ENCODE results near the gene CHST13.

The CHST13 gene

DNA sequence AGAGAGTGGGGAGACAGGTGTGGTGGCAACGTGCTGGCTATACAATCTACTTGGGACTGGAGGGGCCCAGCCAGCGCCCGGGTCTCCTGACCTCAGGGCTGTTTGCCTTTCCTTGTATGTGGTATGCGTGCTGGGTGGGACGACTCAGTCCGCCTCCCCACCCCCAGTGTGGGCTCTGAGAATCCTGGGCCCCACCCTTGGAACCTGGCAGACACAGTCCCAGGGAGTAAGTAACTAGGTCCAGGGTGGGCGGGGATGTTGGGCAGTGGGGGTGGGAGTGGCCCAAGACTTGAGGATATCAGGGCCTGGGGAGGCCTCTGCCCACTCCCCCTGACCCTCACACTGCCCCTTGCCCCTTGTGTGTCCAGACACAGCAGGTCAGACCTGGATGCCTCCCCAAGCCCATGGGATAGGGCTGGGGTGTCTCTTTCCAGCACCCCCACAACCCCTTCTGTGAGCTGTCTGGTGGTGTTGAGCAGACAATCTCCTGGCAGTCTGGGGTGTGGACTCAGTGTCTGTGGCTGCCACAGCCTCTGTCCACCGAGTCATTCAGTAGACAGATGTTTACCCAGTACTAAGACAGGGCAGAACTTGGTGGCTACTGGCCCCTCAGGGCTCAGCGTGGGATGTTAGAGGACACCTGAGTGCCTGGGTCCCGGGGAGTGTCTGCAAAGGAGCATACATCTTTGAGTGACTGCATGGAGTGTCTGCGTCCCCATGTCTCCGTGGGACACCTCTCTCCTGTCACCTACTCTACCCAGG is 1.3 kb downstream of the CHST13 start:
- TF ChIP-seq SP1 (IDR thresholded peaks at IDR 0.05), result no peak
- TF ChIP-seq NFRKB (IDR thresholded peaks at IDR 0.05), result no peak
- CTCF ChIA-PET, result no interaction called here
- POLR2A ChIA-PET, result no interaction called here
- no peak for DNase-seq (ENCODE audit: extremely low spot score)

DNA sequence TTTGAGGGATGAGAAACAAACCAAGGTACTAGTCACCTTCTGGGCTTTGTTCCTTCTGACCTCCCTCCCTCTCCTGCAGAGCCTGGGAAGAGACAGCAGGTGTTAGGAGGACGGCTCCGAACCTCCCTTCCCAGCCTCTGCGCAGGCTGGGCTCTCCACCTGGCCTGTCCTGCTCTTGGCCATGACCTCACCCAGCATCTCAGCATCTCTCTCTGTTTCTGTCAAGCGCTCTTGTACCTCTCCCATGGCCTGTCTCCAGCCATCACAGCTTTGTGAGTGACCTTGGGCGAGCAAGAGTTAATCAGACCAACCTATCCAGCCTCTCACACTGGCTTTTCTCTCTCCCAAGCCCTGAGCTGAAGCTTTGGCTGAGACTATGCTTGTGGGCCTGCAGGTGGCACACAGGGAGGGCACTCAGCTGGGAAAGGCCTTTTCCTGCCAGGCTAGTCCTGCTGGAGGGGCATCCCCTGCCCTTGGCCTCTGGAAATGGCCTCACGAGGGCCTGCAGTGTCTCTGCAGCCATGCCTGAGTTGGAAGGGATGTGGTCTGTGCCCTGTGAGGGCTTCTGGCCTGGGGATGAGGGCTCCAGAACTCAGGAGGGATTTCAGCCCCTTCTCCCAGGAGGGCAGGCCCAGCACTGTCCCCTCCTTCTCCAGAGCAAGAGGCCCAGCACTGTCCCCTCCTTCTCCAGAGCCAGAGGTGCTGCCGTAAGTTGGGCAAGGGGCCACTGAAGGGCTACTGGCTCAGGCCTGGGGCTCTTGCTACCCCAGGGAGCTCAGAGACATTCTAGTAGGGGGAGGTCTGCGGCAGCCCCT is 2.1 kb downstream of the CHST13 start:
- ChIA-PET CTCF (no interaction called here), POLR2A (no interaction called here)
- TF ChIP-seq ZNF384 (IDR thresholded peaks at IDR 0.05) (no peak), FOXA1 (IDR thresholded peaks at IDR 0.05) (no peak), FOXM1 (IDR thresholded peaks at IDR 0.05; ENCODE audit: borderline replicate concordance) (no peak), TARDBP (IDR thresholded peaks at IDR 0.05) (no peak), BHLHE40 (IDR thresholded peaks at IDR 0.05; ENCODE audit: borderline replicate concordance) (no peak), SP1 (IDR thresholded peaks at IDR 0.05) (no peak), NFRKB (IDR thresholded peaks at IDR 0.05) (no peak), HDGF (IDR thresholded peaks at IDR 0.05; ENCODE audit: borderline replicate concordance) (no peak), SUZ12 (IDR thresholded peaks at IDR 0.05) (no peak), LEF1 (IDR thresholded peaks at IDR 0.05; ENCODE audit: borderline replicate concordance) (no peak), ELF4 (IDR thresholded peaks at IDR 0.05) (no peak), FOXK2 (IDR thresholded peaks at IDR 0.05) (no peak), ARNT (IDR thresholded peaks at IDR 0.05) (no peak), L3MBTL2 (conservative IDR thresholded peaks at IDR 0.05) (no peak), CTBP1 (IDR thresholded peaks at IDR 0.05; ENCODE audit: borderline replicate concordance) (no peak)
- TF ChIP-seq, protein P1, sequence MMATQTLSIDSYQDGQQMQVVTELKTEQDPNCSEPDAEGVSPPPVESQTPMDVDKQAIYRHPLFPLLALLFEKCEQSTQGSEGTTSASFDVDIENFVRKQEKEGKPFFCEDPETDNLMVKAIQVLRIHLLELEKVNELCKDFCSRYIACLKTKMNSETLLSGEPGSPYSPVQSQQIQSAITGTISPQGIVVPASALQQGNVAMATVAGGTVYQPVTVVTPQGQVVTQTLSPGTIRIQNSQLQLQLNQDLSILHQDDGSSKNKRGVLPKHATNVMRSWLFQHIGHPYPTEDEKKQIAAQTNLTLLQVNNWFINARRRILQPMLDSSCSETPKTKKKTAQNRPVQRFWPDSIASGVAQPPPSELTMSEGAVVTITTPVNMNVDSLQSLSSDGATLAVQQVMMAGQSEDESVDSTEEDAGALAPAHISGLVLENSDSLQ (IDR thresholded peaks at IDR 0.05), result no peak
- no peak for DNase-seq (ENCODE audit: extremely low spot score)

DNA sequence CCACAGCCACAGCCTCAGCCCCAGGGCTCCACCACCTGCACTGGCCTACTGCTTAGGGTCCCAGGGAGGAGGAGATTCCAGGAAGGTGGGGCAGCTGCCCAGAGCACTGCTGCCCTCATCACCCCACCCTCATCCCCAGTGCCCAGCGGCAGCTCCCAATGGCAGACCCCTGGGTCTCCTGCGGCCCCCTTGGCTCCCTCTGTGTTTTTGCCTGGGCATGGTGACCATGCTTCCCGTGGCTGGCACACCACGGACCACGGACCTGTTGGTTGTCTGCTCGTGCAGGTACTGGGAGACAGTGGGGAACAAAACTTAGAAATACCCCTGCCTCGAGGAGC is 2.7 kb downstream of the CHST13 start:
- TF ChIP-seq FOXK2 (IDR thresholded peaks at IDR 0.05), result no peak
- TF ChIP-seq L3MBTL2 (conservative IDR thresholded peaks at IDR 0.05), result no peak
- TF ChIP-seq SP1 (IDR thresholded peaks at IDR 0.05), result no peak
- TF ChIP-seq HDGF (IDR thresholded peaks at IDR 0.05; ENCODE audit: borderline replicate concordance), result no peak
- no peak for TF ChIP-seq SUZ12 (IDR thresholded peaks at IDR 0.05)
- no peak for TF ChIP-seq ELF4 (IDR thresholded peaks at IDR 0.05)
- no peak for TF ChIP-seq TARDBP (IDR thresholded peaks at IDR 0.05)
- no peak for TF ChIP-seq FOXM1 (IDR thresholded peaks at IDR 0.05; ENCODE audit: borderline replicate concordance)
- TF ChIP-seq FOXA1 (IDR thresholded peaks at IDR 0.05), result no peak
- TF ChIP-seq BHLHE40 (IDR thresholded peaks at IDR 0.05; ENCODE audit: borderline replicate concordance), result no peak
- TF ChIP-seq, protein P1 (IDR thresholded peaks at IDR 0.05), result no peak
- TF ChIP-seq ARNT (IDR thresholded peaks at IDR 0.05), result no peak
- no peak for TF ChIP-seq LEF1 (IDR thresholded peaks at IDR 0.05; ENCODE audit: borderline replicate concordance)
- TF ChIP-seq NFRKB (IDR thresholded peaks at IDR 0.05), result no peak
- TF ChIP-seq ZNF384 (IDR thresholded peaks at IDR 0.05), result no peak
- TF ChIP-seq CTBP1 (IDR thresholded peaks at IDR 0.05; ENCODE audit: borderline replicate concordance), result no peak
- ChIA-PET CTCF (no interaction called here), POLR2A (interaction anchor here (1.2 kb wide), 1 partner anchor 11 kb away, joined by 3 read pairs; no protein-coding TSS in a partner anchor)
- no peak for DNase-seq (ENCODE audit: extremely low spot score)

DNA sequence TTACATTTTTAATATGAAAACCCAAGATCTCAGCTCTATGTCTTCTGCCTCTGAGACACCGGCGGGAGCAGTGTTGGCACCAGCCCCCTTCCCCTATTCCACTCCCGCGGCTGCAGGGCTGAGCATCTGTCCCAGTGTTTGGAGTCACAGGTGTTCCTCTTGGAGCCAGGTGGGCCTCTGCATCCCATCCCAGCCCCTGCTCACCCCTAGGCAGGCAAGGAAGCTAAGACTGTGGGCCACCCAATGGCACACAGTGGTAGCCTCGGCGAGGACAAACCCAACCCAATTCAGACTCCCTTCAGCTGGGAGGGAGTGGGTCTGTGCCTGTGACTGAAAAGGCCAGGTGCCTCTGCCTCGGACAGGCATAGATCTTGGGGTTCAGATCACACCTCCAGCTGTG is 3.1 kb downstream of the CHST13 start:
- TF ChIP-seq ELF4 (IDR thresholded peaks at IDR 0.05) (no peak), FOXK2 (IDR thresholded peaks at IDR 0.05) (no peak), HDGF (IDR thresholded peaks at IDR 0.05; ENCODE audit: borderline replicate concordance) (no peak)
- no peak for DNase-seq (ENCODE audit: extremely low spot score)
- POLR2A ChIA-PET, result interaction anchor here (1.2 kb wide), 1 partner anchor 11 kb away, joined by 3 read pairs; no protein-coding TSS in a partner anchor
- CTCF ChIA-PET, result no interaction called here

DNA sequence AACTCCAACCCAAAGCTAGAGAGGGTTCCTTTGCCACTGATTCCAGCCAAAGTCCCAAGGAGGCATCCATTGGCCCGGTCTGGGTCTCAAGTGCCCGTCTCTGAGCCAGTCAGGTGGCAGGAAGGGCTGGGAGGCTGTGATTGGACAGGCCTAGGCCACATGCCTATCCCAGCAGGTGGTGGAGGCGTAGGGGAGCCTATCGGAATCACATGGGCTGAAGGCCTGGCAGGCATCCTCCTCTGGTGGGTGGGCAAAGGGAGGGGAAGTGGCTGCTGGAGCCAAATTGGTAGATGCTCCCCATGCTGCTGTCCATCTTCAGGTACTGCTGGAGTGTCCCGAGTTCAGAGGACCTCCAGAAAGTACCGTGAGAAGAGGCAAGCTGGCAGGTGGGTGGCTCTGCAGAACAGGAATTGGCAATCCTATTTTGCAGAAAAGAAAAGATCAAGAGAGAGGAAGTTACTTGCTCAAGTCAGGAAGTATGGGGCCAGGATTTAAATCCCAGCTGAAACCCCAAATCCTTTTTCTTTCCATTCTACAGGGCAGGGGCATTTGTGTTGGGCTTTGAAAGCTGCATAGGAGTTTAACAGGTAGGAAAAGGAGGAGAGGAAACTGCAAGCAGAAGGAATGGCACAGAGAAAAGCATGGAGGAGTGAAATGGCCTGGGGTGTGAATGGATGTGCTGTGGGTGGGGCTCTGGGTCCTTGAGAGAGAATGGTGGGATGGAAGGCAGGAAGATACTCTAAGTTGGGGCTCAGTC is 3.7 kb downstream of the CHST13 start:
- ChIA-PET CTCF (no interaction called here), POLR2A (interaction anchor here (1.2 kb wide), 1 partner anchor 10 kb away, joined by 3 read pairs; no protein-coding TSS in a partner anchor)
- TF ChIP-seq TARDBP (IDR thresholded peaks at IDR 0.05) (no peak), L3MBTL2 (conservative IDR thresholded peaks at IDR 0.05) (no peak)
- DNase-seq (ENCODE audit: extremely low spot score), result no peak

DNA sequence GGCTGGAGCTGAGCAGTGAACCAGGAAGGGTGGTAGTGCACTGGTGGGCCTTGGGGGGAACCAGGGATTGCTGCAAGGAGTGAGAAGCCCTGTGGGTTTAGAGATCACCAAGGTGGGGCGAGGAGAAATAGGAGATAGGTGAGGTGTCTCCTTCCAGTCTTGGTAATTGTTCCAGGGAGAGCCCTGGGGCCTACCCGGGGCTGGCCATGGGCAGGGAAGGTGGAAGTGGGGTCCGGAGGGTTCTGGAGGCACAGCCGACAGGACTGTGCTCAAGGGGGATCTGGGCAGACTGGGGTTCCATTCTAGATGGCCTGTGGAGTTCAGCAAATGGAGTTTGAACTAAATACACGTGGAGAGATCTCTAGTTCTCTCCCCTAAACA is 4.5 kb downstream of the CHST13 start:
- CTCF ChIA-PET, result no interaction called here
- POLR2A ChIA-PET, result interaction anchor here (0.7 kb wide), 1 partner anchor 49 kb away, joined by 3 read pairs; no protein-coding TSS in a partner anchor
- no peak for DNase-seq (ENCODE audit: extremely low spot score)
- no peak for TF ChIP-seq FOXA1 (IDR thresholded peaks at IDR 0.05)
- no peak for TF ChIP-seq LEF1 (IDR thresholded peaks at IDR 0.05; ENCODE audit: borderline replicate concordance)
- TF ChIP-seq SP1 (IDR thresholded peaks at IDR 0.05), result no peak
- no peak for TF ChIP-seq TARDBP (IDR thresholded peaks at IDR 0.05)
- TF ChIP-seq ZNF384 (IDR thresholded peaks at IDR 0.05), result no peak
- no peak for TF ChIP-seq SUZ12 (IDR thresholded peaks at IDR 0.05)
- no peak for TF ChIP-seq FOXM1 (IDR thresholded peaks at IDR 0.05; ENCODE audit: borderline replicate concordance)
- TF ChIP-seq, protein P1 (IDR thresholded peaks at IDR 0.05), result no peak
- no peak for TF ChIP-seq CTBP1 (IDR thresholded peaks at IDR 0.05; ENCODE audit: borderline replicate concordance)
- TF ChIP-seq NFRKB (IDR thresholded peaks at IDR 0.05), result no peak
- no peak for TF ChIP-seq HDGF (IDR thresholded peaks at IDR 0.05; ENCODE audit: borderline replicate concordance)
- no peak for TF ChIP-seq BHLHE40 (IDR thresholded peaks at IDR 0.05; ENCODE audit: borderline replicate concordance)
- no peak for TF ChIP-seq ELF4 (IDR thresholded peaks at IDR 0.05)
- TF ChIP-seq ARNT (IDR thresholded peaks at IDR 0.05), result no peak
- no peak for TF ChIP-seq FOXK2 (IDR thresholded peaks at IDR 0.05)
- no peak for TF ChIP-seq L3MBTL2 (conservative IDR thresholded peaks at IDR 0.05)

All from HEK293T (cell line).